Measurements from ENCODE around the gene RRAS2.
"Not testable (repeated sequence)": the region's sequence is repeated elsewhere in the genome, so short reads cannot be mapped to it uniquely, and the experiment has no call there.

RRAS2 gene

DNA sequence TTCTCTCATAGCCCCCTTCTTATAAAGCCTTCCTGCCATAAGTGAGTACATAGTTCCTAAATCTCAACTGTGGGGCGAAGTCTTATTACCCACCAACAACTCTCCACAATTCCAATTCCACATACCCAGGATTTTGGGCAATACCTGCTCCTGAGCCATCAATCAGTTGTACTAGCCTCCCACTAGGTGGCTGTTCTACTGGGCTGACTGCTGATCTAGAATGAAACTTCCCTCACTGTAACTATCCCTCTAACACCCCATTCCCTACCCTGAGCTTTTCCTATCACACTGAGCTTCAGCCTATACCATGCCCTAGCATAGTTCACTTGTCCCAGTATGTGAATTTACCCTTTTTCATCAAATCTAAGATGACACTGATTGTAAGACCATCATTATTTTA is 52.5 kb downstream of the RRAS2 start:
- DNase-seq (ENCODE audit: low spot score) = no peak

DNA sequence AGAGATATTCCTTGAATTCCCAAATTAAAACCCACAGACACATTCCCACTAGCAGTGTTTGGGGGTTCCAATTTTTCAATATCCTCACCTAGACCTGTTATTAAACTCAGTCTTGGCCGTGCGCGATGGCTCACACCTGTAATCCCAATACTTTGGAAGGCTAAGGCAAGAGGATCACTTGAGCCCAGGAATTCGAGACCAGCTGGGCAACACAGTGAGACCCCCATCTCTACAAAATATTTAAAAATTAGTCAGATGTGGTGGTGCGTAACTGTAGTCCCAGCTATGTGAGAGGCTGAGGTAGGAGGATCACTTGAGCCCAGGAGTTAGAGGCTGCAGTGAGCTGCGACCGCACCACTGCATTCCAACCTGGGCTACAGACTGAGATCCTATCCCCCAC is 53.3 kb downstream of the RRAS2 start:
- DNase-seq (ENCODE audit: low spot score) = no peak

DNA sequence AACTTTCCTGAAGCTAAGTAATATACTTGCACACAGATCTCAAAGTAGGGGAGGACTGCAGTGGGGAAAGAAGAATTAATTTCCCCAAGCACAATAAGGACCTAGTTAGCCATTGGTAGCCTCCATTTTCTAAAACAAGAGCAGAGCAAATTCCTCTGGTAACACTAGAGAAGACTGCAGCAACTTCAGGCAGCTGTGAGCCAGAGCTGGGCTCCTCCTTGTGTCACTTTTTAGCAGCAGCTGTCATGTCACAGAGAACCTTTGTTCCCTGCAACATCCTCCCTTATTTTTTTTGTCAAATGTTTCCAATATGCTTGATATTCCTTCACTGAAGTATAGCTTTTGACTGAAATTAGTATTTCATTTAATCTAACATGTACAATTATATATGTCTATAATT is 54.4 kb downstream of the RRAS2 start:
- DNase-seq (ENCODE audit: low spot score) = no peak

DNA sequence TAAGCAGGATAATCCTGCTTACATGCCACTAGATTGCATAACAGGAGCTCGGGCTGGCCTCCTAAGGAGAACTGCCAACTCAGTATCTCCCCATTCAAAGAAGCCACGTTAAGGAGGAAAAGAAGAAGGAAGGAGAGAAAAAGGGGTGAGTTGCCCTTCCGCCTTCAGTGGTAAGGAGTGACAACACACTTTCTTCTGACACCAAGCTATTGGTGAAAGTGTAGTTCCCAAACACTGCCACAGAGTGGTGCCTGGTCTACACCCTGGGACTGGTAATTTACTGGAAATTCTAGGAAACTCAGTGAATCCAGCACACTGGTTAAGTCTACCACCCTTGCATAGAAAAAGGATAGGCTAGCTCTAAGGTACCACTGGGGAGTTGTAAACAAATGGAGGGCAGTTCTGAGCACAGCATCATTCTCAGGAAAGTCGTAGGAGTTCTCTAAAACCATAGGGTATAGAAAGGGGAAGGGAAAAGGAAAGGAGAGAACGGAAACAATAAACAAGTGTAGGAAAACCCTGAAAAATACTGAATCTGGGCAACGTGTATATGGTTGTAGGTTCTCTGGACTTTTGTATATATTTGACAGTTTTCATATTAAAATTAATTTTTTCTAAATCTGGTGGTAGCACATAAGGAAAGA is 58.2 kb downstream of the RRAS2 start:
- peak; percentile 67 for DNase-seq (ENCODE audit: low spot score)

DNA sequence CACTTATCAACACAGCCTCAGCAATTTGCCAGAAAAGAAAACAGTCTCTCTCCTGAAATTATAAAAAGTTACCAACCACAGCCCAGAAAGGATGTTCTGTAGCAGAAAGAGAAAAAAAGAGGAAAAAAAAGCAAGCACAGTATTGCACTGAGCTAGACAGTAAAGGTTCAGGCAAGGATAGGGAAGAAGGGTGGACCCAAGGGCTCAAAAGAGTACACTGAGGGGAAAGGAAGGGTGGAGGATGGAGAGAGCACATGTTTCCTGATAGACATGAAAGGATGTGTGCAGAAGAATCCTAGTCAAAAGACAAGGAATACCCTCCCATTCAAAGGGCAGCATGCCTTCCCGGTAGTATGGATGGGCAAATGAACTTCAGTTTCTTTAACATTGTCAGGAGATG is 59.1 kb downstream of the RRAS2 start:
- no peak for DNase-seq (ENCODE audit: low spot score)

DNA sequence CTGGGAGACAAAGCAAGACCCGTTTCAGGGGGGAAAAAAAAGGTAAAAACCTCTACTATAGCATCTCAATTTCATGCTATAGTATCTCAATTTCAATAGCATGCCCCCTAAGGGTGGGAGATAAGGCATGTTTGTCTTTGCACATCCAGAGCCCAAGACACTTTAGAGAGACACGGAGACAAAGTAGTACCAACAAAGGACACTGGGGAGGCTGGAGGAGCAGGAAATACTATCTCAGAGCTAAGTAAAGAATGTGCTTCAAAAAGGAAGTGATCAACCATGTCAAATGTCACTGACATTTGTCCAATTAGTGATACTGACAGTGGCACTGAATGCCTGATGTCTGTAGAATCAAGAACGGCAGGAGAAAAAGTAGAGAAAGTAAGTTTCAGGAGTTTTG is 68.6 kb downstream of the RRAS2 start:
- no peak for DNase-seq (ENCODE audit: low spot score)

DNA sequence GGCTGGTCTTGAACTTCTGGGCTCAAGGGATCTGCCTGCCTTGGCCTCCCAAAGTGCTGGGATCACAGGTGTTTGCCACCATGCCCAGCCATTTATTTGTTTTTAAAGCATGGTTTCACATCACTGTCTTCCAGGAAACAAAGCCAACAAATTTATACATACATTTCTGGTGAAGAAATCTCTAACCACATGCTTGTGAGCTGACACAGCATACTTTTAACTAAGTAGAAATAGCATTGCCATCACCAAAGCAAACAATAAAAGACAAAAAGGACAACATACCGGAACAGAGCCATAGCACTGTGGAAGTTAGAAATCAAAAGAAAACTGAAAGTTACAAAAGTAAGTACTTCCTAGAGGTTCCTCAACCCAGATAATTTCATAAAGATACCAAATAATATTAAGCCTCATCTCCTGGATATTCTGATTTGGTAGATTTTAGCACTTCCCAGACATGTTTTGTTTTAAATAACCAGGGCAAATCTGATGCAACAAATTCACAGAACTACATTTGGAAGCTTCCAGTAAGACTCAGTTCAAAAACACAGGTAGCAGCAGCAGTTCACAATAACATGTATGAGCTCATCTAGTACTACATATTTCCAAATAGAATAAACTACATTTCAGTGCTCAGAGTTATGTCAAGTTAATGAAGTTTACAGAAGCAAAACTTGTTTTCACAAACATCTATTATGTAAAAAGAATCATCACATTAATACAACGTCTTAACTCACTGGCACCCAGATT is 70.6 kb downstream of the RRAS2 start:
- DNase-seq (ENCODE audit: low spot score) = peak; percentile 71

DNA sequence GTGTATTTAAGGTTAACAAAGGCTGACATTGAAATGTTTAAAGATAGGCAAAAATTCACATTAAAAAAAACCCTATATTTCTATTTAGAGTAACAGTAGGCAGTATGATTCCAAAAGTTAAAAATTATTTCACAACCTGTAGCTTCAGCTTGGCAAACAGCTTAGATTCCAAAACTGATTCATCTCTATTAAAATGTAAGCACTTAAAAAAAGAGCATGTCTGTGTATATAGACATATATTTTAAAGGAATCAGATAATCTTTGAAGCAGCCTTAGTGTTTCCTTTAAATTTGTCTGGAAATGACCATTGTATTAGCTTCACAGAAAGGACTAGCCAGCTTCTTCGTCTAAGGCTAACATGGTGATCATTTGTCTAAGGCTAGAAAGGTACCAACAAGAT is 80.1 kb downstream of the RRAS2 start:
- DNase-seq (ENCODE audit: low spot score) = not testable (repeated sequence)

DNA sequence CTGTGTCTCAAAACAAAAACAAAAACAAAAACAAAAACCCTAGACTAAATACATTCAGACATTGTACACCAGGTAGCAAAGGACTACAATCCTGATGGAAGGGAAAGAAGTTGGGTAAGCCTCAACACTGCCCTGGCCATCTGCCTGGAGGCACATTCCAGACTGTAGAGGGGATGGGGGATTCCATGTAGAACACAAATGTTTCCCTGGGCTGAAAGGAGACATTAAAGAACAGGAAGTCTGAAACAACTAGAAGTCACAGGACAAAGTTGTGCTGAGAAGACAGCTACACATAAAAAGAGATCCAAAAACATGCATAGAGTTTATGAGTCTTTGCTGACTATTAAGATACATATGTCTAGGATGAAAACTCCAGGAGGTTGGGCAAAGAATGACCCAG is 83.9 kb downstream of the RRAS2 start:
- no peak for DNase-seq (ENCODE audit: low spot score)

DNA sequence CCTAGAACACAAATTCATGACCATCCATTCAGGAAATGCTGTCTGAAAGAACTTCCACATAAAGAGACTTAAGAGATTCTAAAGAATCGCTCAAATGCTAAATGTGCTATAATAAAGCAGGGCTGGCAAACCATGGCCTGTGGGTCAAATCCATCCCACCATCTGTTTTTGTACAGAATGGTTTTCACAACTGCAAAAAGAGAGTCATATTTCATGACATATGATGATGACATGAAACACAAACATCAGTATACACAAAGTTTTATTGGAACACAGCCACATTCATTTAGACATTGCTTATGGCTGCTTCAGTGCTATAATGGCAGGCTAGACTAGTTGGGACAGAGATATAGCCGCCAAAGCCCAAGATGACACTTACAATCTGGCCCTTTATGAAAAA is 85.1 kb downstream of the RRAS2 start:
- no peak for DNase-seq (ENCODE audit: low spot score)

DNA sequence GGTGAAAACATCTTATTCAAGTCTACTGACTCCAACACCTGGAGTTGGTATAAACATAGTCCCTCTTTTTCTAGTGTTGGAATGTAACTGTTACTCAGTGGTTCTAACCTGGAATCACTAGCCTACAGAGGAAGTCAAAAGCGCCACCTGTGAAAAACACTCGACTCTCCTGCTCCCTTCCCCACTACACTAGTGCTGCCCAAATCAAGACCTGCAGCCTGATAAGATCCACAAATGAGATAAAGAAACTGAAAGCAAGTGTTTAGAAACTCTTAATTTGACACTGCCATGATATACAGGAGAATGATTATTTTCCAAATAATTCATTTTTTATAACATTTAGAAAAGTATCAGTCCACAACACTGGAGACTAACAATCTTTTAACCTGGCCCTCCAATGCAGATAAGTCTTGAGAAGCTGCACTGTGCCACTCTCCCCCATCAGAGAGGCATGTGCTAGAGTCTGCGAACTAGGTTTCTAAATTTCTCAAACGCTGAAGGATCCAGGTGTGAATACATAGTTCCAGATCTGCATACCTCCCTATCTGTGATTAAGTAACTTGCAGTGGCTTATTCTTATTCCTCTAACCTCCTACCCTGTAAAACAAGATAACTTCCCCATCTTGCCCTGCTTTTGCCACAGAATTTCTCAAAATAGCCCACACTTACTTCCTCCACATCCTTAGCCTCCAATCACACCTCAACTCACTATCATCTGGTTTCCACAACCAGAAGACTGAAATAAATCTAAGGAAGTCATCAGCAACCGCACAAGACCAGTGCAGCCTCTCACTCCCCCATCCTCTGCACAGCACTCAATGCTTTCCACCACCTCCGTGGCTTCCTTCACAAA is 88.1 kb downstream of the RRAS2 start:
- DNase-seq (ENCODE audit: low spot score) = no peak

DNA sequence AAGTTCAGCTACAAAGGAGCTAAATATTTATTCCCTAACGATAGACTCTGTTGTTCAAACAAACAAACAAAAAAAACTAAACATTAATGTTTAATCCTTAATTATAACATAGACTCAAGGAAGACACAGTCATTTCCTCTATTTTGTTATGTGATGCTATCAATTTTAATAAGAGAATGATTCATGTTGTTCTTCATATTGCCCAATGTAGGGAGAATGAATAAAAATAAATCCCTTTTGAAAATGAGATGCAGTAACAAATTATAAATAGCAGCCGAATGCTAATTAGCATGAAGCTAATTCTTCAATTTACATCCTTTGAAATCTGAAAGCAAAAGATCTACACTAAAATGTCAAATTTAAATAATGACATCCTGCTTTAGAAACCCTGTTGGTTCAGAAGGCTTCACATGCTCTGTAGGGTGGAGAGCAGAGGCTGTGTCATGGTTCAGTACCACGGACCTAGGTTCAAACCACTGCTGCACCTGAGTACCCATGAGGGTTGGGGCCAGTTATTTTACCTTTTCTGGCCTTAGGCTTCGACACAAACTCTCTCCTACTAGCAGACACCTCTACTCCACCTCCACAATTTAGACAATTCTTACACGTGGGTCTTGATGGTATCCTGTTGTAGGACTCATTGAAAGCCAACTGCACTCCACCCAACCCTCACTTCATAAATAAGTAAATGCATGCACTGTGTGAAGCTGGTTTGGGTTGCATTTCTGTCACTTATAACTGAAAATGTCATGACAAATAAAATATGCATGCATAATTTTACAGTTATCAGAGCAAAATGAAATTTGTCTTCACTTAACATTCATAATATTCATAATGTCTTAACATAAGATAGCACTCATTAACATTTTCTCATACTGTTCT is 89.0 kb downstream of the RRAS2 start:
- DNase-seq (ENCODE audit: low spot score) = no peak

DNA sequence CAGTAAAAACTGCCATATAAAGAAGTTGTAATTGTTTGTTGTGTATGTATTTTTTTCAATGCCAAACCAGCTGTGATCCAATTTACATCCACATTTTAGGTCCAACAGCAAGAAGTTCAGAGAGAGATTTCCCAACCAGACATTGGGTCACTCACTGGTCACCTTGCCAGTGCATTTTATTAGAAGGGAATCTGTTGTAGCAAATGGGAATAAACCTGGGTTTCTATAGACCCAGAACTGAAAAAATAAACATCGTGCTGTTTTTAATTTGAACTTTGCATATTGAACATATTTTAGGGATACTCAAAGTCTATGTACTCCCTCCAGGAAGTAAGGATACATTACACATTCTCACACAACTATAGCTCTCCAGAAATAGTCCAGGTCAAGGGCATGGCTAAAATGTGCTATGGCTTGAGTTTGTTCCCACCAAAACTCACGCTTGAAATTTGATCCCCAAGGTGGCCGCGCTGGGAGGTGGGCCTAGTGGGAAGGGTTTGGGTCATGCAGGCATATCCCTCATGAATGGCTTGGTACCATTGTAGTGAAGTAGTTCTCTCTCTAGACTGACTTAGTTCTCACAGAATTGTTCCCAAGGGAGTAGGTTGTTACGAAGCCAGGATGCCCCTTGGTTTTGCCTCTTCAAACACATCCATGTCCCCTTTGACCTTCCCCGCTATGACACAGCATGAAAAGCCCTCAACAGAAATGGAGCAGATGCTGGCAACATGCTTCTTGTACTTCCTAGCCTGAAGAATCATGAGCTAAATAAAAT is 90.9 kb downstream of the RRAS2 start:
- DNase-seq (ENCODE audit: low spot score) = no peak

DNA sequence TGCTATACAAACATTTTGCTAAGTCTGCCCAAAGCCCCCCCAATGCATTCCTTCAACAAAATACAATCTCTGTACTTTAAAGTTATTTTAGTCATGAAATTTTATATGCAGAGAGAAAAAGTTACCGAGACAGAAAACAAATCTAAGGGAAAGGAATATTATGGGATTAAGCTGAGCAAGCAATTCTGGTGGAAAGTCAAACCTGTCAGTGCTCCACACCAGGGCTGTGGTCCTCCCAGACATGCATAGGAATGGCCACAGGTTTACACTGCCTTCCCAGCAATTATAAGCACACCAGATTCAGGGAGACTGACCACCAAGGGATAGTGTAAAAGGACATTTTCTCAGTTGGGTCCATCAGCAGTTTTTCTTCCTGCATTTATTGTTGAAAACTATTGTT is 92.4 kb downstream of the RRAS2 start:
- no peak for DNase-seq (ENCODE audit: low spot score)

DNA sequence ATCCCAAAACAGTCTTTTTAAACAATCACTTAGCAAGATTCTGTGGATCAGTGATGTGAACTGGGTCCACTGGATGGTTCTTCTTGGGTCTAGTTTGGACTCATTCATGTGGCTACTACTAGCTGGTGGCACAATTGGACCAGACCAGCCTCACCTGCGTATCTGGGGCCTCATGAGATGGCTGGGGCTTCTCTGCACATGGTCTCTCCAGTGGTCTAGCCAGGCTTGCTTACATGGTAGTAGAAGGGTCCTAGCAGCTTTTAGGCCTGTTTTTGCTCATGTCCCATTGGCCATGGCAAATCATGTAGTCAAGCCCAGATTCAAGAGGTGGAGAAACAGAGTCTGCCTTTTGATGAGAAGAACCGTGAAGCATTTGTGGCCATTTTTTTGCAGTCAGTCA is 94.0 kb downstream of the RRAS2 start:
- DNase-seq (ENCODE audit: low spot score) = no peak

DNA sequence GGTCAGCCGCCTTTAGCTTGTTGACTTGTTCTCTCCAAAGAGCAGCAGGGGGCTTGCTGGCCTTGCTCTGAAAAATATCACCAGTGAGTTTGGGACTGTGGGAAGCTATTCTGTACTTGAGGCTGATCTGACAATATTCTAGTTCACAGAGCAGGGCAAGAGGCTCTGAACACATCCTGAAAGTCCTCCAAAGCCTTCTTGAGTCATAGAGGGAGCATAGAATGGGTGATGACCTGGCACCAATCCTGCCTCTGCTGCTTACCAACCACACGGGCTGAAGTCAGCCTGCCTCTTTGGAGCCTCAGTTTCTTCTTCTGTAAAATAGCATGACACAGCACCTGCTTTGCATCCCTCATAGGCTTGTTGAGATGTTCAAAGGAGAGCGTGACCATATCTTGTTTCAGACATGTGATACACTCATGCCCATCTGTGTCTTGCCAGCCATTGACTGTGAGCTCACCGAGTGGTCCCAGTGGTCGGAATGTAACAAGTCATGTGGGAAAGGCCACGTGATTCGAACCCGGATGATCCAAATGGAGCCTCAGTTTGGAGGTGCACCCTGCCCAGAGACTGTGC is 96.6 kb downstream of the RRAS2 start:
- no peak for DNase-seq (ENCODE audit: low spot score)

DNA sequence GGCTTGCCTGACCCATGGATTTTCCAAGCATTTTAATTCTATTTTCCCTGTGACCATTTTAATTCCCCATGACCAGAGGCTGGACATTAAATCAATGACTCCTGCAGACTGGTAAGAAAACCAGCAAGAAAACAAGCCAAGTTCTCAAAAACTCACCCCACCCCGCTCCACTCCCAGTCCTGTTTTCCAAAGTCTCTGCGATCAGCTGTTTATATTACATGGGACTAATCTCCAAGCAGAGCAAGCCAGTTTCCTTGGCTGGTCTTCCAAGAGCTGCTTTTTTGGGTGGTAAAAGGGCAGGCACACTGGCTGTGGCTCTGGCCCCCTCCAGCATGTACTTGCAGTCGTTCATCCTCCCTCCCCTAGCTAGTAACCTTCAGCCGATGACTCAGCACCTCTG is 97.9 kb downstream of the RRAS2 start:
- DNase-seq (ENCODE audit: low spot score) = no peak

DNA sequence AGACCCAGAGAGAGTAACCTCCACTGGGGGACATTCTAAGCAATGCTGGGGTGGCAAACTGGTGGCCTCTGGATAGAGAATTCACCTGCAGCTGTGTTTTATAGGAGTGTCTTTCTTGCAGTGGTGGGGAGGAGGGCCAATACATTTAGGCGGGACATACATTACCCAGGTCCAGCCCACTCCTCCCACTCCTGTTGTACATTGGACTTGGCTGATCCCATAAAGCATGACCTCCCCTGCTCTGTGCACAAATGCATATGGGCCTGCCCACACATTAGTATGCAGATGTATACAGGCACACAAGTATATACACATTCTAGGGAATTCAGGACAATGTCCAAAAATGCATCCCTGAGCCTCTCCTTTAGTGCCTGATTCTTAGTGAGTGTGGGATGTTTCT is 99.1 kb downstream of the RRAS2 start:
- DNase-seq (ENCODE audit: low spot score) = no peak

DNA sequence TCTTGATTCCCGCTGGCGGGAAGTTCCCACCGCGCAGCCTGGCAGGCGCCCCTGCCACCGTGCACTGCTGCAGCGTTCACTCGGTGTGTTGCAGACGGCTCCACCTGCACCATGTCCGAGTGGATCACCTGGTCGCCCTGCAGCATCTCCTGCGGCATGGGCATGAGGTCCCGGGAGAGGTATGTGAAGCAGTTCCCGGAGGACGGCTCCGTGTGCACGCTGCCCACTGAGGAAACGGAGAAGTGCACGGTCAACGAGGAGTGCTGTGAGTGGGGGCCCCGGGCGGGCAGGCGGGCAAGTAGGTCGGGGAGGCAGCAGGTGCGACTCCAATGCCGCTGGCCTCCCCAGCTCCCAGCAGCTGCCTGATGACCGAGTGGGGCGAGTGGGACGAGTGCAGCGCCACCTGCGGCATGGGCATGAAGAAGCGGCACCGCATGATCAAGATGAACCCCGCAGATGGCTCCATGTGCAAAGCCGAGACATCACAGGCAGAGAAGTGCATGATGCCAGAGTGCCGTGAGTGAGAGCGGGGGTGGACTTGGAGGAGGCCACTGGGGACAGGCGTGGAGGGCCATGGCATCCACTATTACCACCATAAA is 99.7 kb downstream of the RRAS2 start:
- no peak for DNase-seq (ENCODE audit: low spot score)

DNA sequence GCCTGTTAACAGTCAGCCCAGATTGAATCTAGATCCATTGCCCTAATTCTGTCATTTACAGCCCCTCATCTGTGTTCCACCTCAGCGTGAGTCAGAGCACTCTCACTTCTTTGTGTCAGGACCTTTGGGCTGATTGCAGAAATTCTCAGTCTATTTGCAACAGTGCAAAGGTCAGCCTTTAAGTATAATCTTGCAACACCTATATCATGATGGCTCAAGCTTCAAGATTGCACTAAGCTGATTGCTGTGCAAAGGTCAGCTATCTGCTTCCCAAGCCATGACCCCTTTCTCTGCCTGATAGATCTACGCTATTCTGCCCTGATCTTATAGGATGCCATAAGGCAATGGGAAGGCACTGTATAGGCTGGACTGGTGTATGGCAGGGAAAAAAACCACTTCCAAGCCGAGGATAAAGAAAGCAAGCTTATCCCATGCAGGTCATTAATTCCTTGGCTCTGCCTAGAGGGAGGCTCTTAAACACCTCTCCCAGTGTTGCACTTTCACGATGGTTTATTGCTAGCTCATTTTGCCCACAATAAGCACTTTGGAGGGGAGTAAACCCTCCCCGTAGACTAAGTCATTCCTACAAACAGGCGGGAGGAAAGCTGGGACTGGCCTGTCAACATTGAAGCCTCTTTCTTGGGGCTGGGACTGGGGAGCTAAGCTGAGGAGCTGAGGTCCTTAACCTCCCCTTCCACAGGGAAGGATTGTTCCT is 100.6 kb downstream of the RRAS2 start:
- DNase-seq (ENCODE audit: low spot score) = peak; percentile 21

Measured in AG08395 (cell line).